GM19324 (cell line): ENCODE data around the gene ASTL.

Experiments
- ATAC-seq: cut with Tn5 transposase; IDR thresholded peaks from one replicate; pipeline ENCODE4 v1.9.1; 2021; ENCODE audit warnings: mild to moderate bottlenecking, moderate library complexity; ENCODE audit not compliant: unreplicated experiment, low FRiP score

Gene ASTL

GRCh38 chr2:96115631-96116423 lies 22.5 kb downstream of the ASTL start:
- no peak for ATAC-seq

DNA sequence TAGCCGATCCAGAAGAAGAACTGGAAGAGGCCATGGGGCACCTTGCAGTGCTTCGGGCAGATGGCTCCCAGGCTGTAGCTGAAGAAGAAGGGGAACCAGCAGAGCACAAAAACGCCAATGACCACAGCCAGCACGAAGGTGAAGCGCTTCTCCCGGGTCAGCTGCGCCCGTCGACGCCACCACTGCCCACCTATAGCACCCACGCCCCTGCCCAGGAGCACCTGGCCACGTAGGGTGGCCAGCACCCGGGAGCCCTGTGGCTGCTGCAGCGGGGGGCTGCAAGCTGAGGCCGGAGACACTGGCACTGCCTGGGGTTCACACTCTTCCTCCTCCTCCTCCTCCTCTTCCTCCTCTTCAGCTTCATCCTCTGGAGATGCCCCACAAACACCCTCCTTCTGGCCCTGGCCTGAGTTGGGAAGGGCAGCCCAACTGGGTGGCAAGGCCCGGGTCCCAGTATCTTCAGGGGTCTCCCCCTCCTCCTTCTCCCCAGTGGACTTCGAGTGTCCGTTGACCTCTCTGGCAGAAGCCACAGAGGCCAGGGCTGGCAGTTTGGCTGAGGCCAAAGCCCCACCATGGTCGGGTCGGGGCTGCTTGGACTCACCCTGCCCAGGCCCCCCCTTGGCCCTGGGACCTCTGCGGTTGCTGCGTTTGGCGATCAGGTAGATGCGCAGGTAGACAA lies 23.3 kb downstream of the ASTL start:
- ATAC-seq = no peak

GRCh38 chr2:96114546-96114902 lies 23.8 kb downstream of the ASTL start:
- ATAC-seq = no peak

DNA sequence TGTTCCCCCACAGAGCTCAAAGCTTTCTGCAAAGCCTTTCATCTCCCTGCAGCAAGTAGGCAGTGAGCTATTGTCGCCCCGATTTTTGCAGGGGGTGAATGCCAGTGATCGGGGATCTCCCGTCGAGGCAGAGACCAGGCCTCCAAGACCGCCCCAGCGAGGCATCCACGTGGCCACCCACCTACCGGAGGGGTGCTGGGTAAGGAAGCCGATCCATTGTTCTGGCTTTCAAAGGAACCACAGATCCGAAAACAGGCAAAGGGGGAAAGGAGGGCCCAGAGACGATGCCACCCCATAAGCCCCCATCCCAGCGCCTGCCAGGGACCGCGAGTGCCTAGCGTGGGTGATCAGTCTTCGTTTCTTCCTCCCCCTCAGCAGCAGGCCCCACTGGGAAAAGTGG lies 24.4 kb downstream of the ASTL start:
- ATAC-seq = no peak

GRCh38 chr2:96113367-96113677 lies 25.0 kb downstream of the ASTL start:
- no peak for ATAC-seq

- no peak for ATAC-seq
Measured at GRCh38 chr2:96112501-96113366, 25.6 kb downstream of the ASTL start.

DNA sequence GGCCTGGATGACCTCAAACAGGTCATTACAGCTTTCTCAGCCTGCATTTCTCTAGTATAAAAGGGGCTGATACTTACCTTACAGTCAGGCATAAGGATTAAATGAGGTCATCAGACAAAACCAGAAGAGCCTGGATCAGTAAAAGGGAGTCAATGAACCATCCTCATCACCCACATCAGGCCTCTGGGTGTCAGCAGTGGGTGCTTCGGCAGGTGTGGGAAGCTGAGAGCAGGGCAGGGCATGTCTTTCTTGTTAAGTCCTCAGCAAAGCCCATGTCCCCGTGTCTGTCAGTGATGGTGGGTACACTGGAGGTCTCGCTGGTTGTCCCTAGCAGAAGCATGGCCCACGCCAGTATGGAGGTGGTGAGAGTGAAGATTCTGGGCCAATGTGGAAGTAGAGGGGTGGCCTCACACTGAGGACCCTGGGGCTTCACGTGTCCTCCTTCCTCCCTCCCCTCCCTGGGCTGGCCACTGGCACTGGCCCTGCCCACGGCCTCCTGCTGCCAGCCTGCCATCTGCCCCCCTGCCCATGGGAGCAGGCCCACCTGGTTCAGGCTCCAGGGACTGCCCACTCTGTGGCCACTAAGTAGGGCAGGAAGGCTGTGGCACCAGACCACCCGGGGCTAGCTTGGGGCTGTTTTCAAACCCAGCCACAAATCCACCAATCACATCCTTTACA lies 26.3 kb downstream of the ASTL start:
- no peak for ATAC-seq

- ATAC-seq = no peak
Measured at GRCh38 chr2:96111257-96111640, 27.1 kb downstream of the ASTL start.

GRCh38 chr2:96110621-96111256 lies 27.6 kb downstream of the ASTL start:
- ATAC-seq = no peak

DNA sequence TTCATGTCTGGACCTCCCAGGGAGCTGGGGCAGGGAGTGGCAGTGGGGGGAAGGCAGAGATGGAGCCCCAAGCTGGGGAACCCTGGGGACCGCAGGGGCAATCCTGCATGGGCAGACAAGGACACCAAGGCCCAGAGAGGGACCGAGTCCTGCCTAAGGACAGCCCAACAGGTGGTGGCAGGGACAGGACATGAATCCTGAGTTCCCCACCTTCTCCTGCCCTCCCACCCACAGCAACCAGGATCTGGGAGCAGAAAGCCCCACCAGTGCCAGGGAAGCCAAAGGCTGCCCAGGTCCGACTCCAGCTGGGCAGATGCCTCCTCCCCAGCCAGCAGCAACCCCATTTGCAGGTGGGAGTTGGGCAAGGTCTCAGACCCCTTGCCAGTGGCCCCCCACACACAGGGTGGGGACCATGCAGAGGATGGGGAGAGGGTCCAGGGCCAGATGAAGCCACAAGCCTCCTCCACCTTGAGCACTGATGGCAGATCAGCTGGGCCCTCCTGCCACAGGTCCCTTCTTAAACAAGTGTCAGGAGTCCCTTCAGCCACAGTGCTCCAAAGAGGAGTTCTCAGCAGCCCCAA lies 28.3 kb downstream of the ASTL start:
- ATAC-seq = no peak

DNA sequence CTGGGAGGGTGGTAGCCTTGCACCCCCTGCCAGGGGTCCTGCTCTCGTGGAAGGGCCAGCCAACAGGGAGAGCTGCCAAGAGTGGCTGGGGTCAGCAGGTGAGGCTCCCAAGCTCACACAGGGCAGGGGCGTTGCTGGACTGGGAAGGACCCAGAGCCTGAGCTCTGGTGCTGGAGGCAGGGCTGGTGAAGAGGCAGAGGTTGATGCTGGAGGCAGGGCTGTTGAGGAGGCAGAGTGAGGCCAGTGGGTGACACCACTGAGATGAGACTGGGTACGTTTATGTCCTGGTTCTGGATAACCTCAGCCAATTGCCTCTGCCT lies 29.0 kb downstream of the ASTL start:
- ATAC-seq = no peak

GRCh38 chr2:96108541-96109360 lies 29.6 kb downstream of the ASTL start:
- ATAC-seq = no peak

DNA sequence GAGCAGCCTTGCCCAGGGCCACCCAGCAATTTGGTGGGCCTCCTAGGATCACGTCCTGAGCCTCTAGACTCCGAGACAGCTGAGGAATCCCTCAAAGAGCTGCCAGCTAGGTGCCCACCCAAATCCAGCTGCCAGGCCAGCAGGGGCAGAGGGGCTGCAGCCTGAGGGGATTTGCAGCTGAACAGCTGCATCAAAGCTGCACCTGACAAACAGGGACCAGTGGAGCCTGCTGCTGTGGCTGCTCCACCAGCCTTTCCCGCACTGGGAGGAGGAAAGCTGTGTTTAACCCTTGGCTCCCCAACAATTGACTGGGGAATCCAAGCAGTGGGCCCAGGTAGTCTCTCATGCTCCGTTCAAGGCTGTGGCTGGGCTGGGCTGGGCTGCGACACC lies 30.2 kb downstream of the ASTL start:
- no peak for ATAC-seq

DNA sequence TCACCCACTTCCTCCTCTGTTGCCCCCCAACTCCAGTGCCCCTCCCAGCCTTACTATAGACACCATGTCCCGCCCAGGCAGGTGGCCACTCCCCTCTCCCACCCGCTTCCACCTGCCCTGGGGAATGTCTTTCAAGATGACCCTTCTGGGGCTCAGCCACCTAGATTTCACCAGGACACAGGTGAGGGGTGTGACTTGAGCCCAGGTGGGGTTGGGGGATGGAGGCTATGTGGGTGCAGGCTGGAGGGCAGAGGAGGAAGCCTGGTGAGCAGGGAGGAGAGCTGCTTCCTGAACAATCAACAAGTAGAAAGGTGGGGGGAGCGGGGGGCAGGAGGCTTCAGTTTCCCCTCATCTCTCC lies 30.6 kb downstream of the ASTL start:
- no peak for ATAC-seq

DNA sequence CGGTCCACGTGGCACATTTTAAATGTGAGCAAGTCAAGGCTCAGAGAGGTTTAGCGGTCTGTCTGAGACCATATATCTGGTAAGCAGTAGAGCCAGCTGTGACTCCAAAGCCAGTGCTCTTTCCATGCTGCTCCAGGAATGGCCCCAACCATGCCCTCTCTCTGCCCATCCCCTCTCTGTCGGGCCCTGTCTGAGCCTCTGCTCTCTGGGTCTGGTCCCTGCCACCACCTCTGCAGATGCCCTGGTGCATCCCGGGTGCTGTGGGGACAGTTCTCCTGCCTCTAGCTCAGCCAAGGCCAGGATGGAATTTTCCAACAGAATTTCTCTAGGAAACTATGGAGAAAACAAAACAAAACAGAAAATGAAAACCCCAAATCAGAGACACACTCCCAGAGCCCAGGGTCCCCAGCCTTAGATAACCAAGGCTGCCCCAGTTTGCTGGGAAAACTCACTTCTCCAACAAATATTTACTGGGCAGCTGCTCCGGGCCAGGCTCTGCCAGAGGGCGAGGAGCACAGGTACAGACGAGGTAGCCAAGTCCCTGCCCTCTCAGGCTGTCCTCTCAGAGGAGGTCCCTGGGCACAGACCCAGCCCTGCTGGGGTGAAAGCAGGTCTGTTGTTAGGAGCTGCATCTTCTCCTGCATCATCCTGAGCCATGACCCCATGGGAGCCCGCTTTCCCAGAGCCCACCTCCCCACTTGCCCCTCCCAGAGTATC lies 31.2 kb downstream of the ASTL start:
- ATAC-seq = no peak

DNA sequence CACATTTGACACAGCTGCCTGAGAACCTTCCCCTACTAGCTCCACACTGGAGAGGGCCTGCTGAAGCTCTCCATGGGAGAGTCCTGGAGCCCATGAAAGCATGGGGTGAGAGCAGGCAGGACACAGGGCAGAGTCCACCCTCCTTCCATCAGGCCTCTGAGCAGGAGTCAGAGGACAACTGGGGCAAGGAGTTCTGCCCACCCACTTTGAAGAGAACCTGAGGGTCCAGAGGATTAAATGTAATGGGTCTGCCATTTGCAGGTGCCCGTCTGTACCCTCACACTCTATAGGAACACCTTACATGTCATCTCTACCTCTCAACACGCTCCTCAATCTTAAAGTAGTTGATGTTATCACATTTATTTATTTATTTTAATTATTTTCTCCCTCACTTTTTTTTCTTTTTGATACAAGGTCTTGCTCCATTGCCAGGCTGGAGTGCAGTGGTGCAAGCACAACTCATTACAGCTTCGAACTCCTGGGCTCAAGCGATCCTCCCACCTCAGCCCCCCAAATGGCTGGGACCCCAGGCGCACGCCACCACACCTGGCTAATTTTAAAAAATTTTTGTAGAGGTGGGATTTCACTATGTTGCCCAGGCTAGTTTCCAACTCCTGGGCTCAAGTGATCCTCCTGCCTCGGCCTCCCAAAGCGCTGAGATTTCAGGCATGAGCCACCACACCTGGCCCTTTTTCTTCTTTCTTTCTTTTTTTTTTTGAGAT lies 32.1 kb downstream of the ASTL start:
- ATAC-seq = no peak

- ATAC-seq = no peak
Measured at GRCh38 chr2:96105152-96105915, 33.0 kb downstream of the ASTL start.

- ATAC-seq = no peak
Measured at GRCh38 chr2:96104487-96104861, 33.8 kb downstream of the ASTL start.
